HEK293T (cell line): ENCODE data around the gene TBC1D30.

Experiments used
- CTCF ChIA-PET: fragments of 350-600 bp; formaldehyde crosslinking; extraction: SDS; loops from one replicate; lab custom pipeline; 2021; ENCODE audit warnings: antibody characterized with exemption, inconsistent platforms; lab: Yijun Ruan, JAX
- POLR2A ChIA-PET: fragments of 350-600 bp; formaldehyde crosslinking; extraction: SDS; loops from one replicate; lab custom pipeline; 2020; ENCODE audit warnings: antibody characterized with exemption, inconsistent platforms; lab: Yijun Ruan, JAX
- DNase-seq: peaks from one replicate; pipeline ENCODE4 v3.0.0; 2012; ENCODE audit warnings: mixed read lengths; ENCODE audit errors: extremely low spot score
- ARNT ChIP-seq: fragments of 450-650 bp; IDR thresholded peaks from 2 replicates; pipeline ENCODE4 v1.6.1; 2017; ENCODE audit warnings: mild to moderate bottlenecking
- BHLHE40 ChIP-seq: fragments of 450-650 bp; IDR thresholded peaks from 2 replicates; pipeline ENCODE4 v1.6.1; 2016; ENCODE audit warnings: mild to moderate bottlenecking, moderate library complexity, borderline replicate concordance
- CTBP1 ChIP-seq: fragments of 450-650 bp; IDR thresholded peaks from 2 replicates; pipeline ENCODE4 v1.6.1; 2016; ENCODE audit warnings: borderline replicate concordance
- ELF4 ChIP-seq: fragments of 450-650 bp; IDR thresholded peaks from 2 replicates; pipeline ENCODE4 v1.6.1; 2017; ENCODE audit warnings: antibody characterized with exemption
- FOXA1 ChIP-seq: fragments of 450-650 bp; IDR thresholded peaks from 2 replicates; pipeline ENCODE4 v1.6.1; 2016; ENCODE audit warnings: mild to moderate bottlenecking
- FOXK2 ChIP-seq: fragments of 450-650 bp; IDR thresholded peaks from 2 replicates; pipeline ENCODE4 v1.6.1; 2016; ENCODE audit warnings: mild to moderate bottlenecking
- FOXM1 ChIP-seq: fragments of 450-650 bp; IDR thresholded peaks from 2 replicates; pipeline ENCODE4 v1.6.1; 2017; ENCODE audit warnings: mild to moderate bottlenecking, borderline replicate concordance
- HDGF ChIP-seq: fragments of 450-650 bp; IDR thresholded peaks from 2 replicates; pipeline ENCODE4 v1.6.1; 2017; ENCODE audit warnings: antibody characterized with exemption, borderline replicate concordance
- L3MBTL2 ChIP-seq: fragments of 450-650 bp; conservative IDR thresholded peaks from 2 replicates; pipeline ENCODE4 v1.6.1; 2016; ENCODE audit warnings: mild to moderate bottlenecking
- LEF1 ChIP-seq: fragments of 450-650 bp; IDR thresholded peaks from 2 replicates; pipeline ENCODE4 v1.6.1; 2017; ENCODE audit warnings: mild to moderate bottlenecking, borderline replicate concordance
- NFRKB ChIP-seq: fragments of 450-650 bp; IDR thresholded peaks from 2 replicates; pipeline ENCODE4 v1.6.1; 2016; ENCODE audit warnings: mild to moderate bottlenecking, moderate library complexity
- SP1 ChIP-seq: fragments of 450-650 bp; IDR thresholded peaks from 2 replicates; pipeline ENCODE4 v1.6.1; 2017
- SUZ12 ChIP-seq: fragments of 450-650 bp; IDR thresholded peaks from 2 replicates; pipeline ENCODE4 v1.6.1; 2016; ENCODE audit warnings: mild to moderate bottlenecking
- TARDBP ChIP-seq: fragments of 450-650 bp; IDR thresholded peaks from 2 replicates; pipeline ENCODE4 v1.6.1; 2016
- ZNF384 ChIP-seq: fragments of 450-650 bp; IDR thresholded peaks from 2 replicates; pipeline ENCODE4 v1.6.1; 2016
- TF ChIP-seq, protein P1 (sequence below): fragments of 450-650 bp; IDR thresholded peaks from 2 replicates; pipeline ENCODE4 v1.6.1; 2016

TBC1D30 gene

DNA sequence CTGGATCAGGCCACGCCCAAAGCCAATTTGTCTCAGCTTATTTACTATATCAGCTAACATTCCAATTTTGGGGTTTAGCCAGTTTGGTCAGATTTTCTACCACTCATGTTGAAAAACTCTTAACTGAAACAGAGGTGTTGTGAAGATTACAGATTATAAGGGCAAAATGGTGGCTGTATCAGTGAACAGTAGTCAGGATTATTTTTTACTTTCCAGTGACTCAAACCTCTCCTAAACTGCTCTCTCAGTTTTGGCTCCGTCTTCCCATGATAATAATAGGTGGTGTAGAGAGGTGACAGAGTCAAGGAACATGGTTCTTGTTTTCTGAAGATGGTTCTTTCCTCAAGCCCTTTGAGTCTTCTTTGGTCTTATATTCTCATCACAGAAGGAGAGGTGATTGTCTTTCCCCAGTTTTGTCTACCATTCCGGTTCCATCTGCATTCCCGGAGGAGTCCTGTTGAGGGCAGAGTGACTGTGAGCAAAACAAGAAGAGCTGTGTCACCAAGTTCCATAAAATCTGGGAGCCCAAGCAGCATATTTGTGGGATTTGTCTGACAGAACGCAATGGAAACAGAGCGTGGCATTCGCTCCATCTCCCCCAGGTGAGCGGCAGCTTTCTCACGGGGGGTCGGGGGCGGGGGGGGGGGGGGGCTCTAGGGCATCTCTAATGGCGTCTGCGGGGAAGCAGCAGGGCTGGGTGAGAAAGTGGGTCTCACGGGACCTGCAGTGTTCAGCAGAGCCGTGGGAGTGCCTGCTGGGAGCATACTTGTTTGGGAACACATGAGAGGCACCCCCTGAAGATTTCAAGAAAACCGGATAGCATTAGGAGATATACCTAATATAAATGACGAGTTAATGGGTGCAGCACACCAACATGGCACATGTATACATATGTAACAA is 59.1 kb downstream of the TBC1D30 start:
- POLR2A ChIA-PET, result no interaction called here
- TF ChIP-seq FOXK2 (no peak), CTBP1 (no peak), FOXA1 (no peak)
- CTCF ChIA-PET, result interaction anchor here (0.6 to 2.6 kb wide), 4 partner anchors 82 to 1721 kb away, joined by 3 to 12 read pairs (median 3); no protein-coding TSS in a partner anchor
- DNase-seq, result peak; percentile 26

DNA sequence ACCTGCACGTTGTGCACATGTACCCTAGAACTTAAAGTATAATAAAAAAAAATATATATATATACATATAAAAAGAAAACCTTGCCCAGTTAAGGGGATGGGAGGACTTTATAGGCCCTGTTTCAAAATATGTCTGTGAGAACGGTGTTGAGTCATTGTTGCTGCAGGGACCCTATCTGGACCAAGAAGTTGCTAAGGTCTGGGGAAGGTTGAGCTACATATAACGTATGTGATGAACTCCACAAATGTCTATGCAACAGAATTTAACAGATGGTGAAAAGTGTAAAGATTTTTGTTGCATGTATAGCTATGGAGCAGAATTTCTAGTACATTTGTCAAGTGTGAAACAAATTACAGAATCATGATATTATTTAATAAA is 59.7 kb downstream of the TBC1D30 start:
- ChIA-PET POLR2A (no interaction called here), CTCF (interaction anchor here (0.6 to 2.6 kb wide), 4 partner anchors 83 to 1721 kb away, joined by 3 to 12 read pairs (median 3); no protein-coding TSS in a partner anchor)
- no peak for DNase-seq
- TF ChIP-seq SP1, result no peak

DNA sequence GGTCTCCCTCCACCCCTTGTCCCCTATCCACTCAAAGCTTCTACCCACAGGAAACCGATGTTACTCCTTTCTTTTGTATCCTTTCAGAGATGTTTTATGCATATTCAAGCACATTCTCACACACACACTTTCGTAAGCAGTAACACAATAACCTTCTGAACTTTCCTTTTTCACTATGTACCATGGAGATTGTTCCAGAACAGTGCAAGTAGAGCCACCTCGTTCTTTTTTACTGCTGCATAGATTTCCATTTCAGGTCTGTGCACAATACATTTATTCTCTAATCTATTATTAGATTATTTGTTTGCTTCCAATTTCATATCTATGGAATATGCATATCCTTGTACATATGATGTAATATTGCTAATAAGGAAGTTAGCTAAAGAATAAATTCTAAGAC is 60.3 kb downstream of the TBC1D30 start:
- no peak for DNase-seq
- TF ChIP-seq ZNF384 (no peak), NFRKB (no peak), FOXK2 (no peak), LEF1 (no peak), SP1 (no peak), HDGF (no peak), L3MBTL2 (no peak), FOXM1 (no peak)
- TF ChIP-seq, protein P1, sequence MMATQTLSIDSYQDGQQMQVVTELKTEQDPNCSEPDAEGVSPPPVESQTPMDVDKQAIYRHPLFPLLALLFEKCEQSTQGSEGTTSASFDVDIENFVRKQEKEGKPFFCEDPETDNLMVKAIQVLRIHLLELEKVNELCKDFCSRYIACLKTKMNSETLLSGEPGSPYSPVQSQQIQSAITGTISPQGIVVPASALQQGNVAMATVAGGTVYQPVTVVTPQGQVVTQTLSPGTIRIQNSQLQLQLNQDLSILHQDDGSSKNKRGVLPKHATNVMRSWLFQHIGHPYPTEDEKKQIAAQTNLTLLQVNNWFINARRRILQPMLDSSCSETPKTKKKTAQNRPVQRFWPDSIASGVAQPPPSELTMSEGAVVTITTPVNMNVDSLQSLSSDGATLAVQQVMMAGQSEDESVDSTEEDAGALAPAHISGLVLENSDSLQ, result no peak
- CTCF ChIA-PET, result interaction anchor here (0.8 to 2.6 kb wide), 2 partner anchors 83 to 103 kb away, joined by 3 to 12 read pairs; no protein-coding TSS in a partner anchor
- POLR2A ChIA-PET, result no interaction called here

DNA sequence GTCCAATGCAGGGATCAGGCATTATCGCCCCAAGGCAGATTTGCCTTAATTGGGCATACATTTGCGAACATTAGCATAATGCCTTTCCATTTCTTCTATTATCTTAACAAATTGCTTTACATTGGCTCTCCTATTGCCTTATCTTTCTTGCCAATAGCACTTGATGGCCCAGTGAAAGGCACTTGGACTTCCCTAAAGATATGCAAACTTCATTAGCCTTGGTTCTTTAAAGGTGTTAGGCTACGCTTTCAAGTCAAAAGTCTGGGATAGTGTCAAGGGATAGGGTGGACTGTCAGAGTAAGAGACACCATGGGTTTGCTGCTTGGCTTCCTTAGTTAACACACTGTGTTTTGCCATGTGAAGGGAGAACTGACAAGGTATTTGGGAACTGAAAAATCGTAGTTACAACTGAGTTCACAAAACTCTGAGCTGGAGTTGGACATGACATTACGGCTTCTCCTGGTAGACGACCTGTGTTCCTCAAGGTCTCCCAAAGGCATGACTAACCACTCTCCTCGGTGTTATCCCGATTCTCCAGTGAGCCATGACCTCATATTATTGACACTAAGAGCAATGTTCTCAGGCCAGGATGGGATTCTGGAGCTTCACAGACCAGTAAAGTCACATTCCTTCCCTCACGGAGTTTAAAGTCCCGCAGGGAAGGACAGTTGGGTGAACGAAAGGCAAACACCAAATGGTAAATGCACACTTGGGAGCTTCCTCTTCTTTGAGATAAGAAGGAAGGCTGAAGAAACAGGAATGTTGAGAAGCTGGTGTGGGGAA is 65.2 kb downstream of the TBC1D30 start:
- CTCF ChIA-PET, result interaction anchor here (0.6 kb wide), 1 partner anchor 979 kb away, joined by 5 read pairs; no protein-coding TSS in a partner anchor
- no peak for TF ChIP-seq FOXA1
- no peak for TF ChIP-seq ELF4
- TF ChIP-seq CTBP1, result no peak
- no peak for TF ChIP-seq SP1
- no peak for TF ChIP-seq BHLHE40
- no peak for TF ChIP-seq ZNF384
- TF ChIP-seq FOXM1, result no peak
- no peak for TF ChIP-seq NFRKB
- TF ChIP-seq LEF1, result no peak
- POLR2A ChIA-PET, result no interaction called here
- no peak for DNase-seq

DNA sequence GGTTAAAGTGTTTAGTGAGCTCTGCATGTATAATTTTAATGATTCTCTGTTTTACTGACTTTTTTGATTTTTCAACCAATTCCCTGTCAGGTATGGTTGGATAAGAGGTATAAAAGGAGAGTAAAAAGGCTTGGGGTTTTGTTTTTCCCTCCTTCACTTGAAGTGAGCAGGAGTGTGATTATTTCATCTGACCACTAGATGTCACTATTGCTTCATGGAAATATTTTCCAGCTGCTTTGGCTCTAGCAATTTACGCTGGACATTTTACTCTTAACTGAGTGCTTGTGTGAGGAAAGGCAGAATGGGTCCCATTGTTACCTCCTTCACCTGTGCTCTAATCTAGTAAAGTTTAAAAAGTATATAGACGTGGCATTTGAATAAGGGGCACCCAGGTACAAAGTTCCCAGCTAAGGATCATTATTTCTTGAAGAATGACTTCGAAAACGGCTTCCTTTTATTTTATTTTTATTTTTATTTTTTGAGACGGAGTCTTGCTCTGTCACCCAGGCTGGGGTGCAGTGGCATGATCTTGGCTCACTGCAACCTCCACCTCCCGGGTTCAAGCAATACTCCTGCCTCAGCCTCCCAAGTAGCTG is 66.5 kb downstream of the TBC1D30 start:
- ChIA-PET POLR2A (no interaction called here), CTCF (interaction anchor here (0.6 to 1.1 kb wide), 5 partner anchors 11 to 387 kb away, joined by 3 to 5 read pairs (median 3); partner anchors contain the start of gene WIF1)
- peak; percentile 59 for DNase-seq
- TF ChIP-seq FOXM1 (no peak), FOXK2 (no peak), CTBP1 (no peak), FOXA1 (no peak), ARNT (no peak), SUZ12 (no peak), L3MBTL2 (no peak), HDGF (no peak), NFRKB (no peak), LEF1 (no peak), BHLHE40 (no peak), TARDBP (no peak), ELF4 (no peak), ZNF384 (no peak), SP1 (no peak)
- TF ChIP-seq, protein P1, result no peak

DNA sequence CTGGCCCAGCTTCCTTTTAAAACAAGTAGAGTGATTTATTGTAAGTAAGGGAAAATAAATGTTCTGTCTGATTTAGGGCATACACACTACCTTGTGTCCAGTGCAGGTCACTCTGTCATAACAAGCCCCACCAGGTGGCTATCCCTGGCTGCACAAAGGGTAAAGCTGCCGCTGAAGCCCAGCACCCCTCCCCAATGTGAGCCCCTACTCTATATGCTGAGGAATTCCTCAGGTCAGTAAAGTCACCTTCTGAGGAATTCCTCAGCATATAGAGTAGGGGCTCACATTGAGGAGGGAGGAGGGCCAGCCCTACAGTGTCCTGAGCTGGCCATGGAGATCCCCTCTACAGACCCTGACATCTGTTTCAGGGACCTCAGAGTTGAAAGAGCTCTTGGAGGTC is 67.2 kb downstream of the TBC1D30 start:
- ChIA-PET CTCF (interaction anchor here (0.6 to 1.1 kb wide), 2 partner anchors 231 to 388 kb away, joined by 4 to 5 read pairs; no protein-coding TSS in a partner anchor), POLR2A (no interaction called here)
- DNase-seq, result no peak
- TF ChIP-seq FOXM1, result no peak
- TF ChIP-seq SP1, result no peak
- no peak for TF ChIP-seq ARNT
- TF ChIP-seq ELF4, result no peak
- TF ChIP-seq TARDBP, result no peak
- no peak for TF ChIP-seq SUZ12
- TF ChIP-seq NFRKB, result no peak
- TF ChIP-seq L3MBTL2, result no peak
- TF ChIP-seq LEF1, result no peak
- TF ChIP-seq CTBP1, result no peak
- no peak for TF ChIP-seq HDGF
- TF ChIP-seq FOXK2, result no peak
- no peak for TF ChIP-seq ZNF384
